Thyroid gland (tissue), 4 donors: ENCODE results near the gene KDM8. TPM values are rescaled to one million over a fixed set of nuclear protein-coding genes. Genes with fewer than 3 reads are reported as not detected.

Experiments
- DNase-seq, 2 donors: peaks; one replicate each; pipeline ENCODE4 v3.0.0-alpha.2; 2019
- H3K27ac ChIP-seq, 3 donors: fragments of 200-600 bp; sonication (generic); 1 replicate in 2 of 3; 2 replicates in 1 of 3; pipeline ENCODE4 v1.5.1; 2016 to 2019; ENCODE audit warnings: mild to moderate bottlenecking in 1 of 3, moderate library complexity in 1 of 3
- H3K27me3 ChIP-seq: fragments of 200-600 bp; sonication (generic); one replicate; pipeline ENCODE4 v1.5.1; 2019
- H3K36me3 ChIP-seq, 2 donors: fragments of 200-600 bp; sonication (generic); one replicate each; pipeline ENCODE4 v1.5.1; 2016 to 2019
- H3K4me1 ChIP-seq, 2 donors: fragments of 200-600 bp; sonication (generic); one replicate each; pipeline ENCODE4 v1.5.1; 2017 to 2019
- H3K4me3 ChIP-seq, 3 donors: fragments of 200-600 bp; sonication (generic); replicated peaks in 1 of 3; 1 replicate in 2 of 3; 2 replicates in 1 of 3; pipeline ENCODE4 v1.5.1; 2016; ENCODE audit warnings: mild to moderate bottlenecking in 1 of 3
- H3K9me3 ChIP-seq: fragments of 200-600 bp; sonication (generic); one replicate; pipeline ENCODE4 v1.5.1; 2017
- CTCF ChIP-seq, 6 experiments: fragments of 200-600 bp in 3 of 6; fragments of 450-650 bp in 3 of 6; sonication (generic) in 3 of 6; IDR thresholded peaks; one replicate each; pipeline ENCODE4 v1.5.1; 2016 to 2019; ENCODE audit warnings: antibody characterized with exemption in 6 of 6, mild to moderate bottlenecking in 2 of 6, inconsistent platforms in 1 of 6, moderate library complexity in 1 of 6
- POLR2A ChIP-seq, 2 donors: fragments of 450-650 bp; IDR thresholded peaks; one replicate each; pipeline ENCODE4 v1.6.1; 2017; ENCODE audit warnings: antibody characterized with exemption in 2 of 2, mild to moderate bottlenecking in 2 of 2, moderate library complexity in 1 of 2
- WGBS, 2 donors: methylation state at CpG; one replicate each; pipeline ENCODE4 v1.1.5; 2017; 5-methylcytosine and 5-hydroxymethylcytosine counted together
- intact Hi-C: fragments of 100-400 bp; cut with DNase I; formaldehyde crosslinking; loops from one replicate; pipeline ENCODE4 v1.15.1; 2023
- total RNA-seq, 4 donors: library from RNA; depleted of rRNA; stranded (reverse); fragments of >200 nt; gene quantifications; one replicate each; pipeline ENCODE4 v1.2.3, GENCODE V29; 2016

The KDM8 gene
- total RNA-seq, 4 donors from 2014 or later, result 5.6 to 14.9 (median 9.6) TPM

GRCh38 chr16:27190316-27190871 is 12.9 kb upstream of the KDM8 start:
- no peaks in the 10 kb centered on the region for H3K9me3 ChIP-seq
- no peak overlapping the region for H3K4me3 ChIP-seq
- no peaks in the 10 kb centered on the region for H3K4me1 ChIP-seq
- intact Hi-C loops, result no loop called here
- DNase-seq, result no peak
- no peak for TF ChIP-seq POLR2A (IDR thresholded peaks at IDR 0.05)
- TF ChIP-seq CTCF (IDR thresholded peaks at IDR 0.05), result no peak
- H3K27ac ChIP-seq, result no peak overlapping the region
- H3K27me3 ChIP-seq, result no peaks in the 10 kb centered on the region
- H3K36me3 ChIP-seq, result no peaks in the 10 kb centered on the region
- 92 to 94% methylated on average over 9 to 12 of the region's 12 CpGs for WGBS, 2 donors

- Histone ChIP-seq H3K4me1 (no peaks in the 10 kb centered on the region), H3K36me3 (no peaks in the 10 kb centered on the region), H3K4me3 (no peak overlapping the region), H3K9me3 (no peaks in the 10 kb centered on the region), H3K27me3 (no peaks in the 10 kb centered on the region), H3K27ac (no peak overlapping the region)
- intact Hi-C loops, result no loop called here
- DNase-seq, result no peak
- TF ChIP-seq POLR2A (IDR thresholded peaks at IDR 0.05) (no peak), CTCF (IDR thresholded peaks at IDR 0.05) (no peak)
- WGBS, 2 donors, result 51 to 58% methylated on average over 6 to 7 of the region's 7 CpGs
These were observed 11.9 kb upstream of the KDM8 start for GRCh38 chr16:27191352-27191924.

- Histone ChIP-seq H3K4me3 (no peak overlapping the region), H3K4me1 (no peaks in the 10 kb centered on the region), H3K27ac (no peak overlapping the region), H3K36me3 (no peaks in the 10 kb centered on the region), H3K9me3 (no peaks in the 10 kb centered on the region), H3K27me3 (no peaks in the 10 kb centered on the region)
- TF ChIP-seq POLR2A (IDR thresholded peaks at IDR 0.05) (no peak), CTCF (IDR thresholded peaks at IDR 0.05) (no peak)
- intact Hi-C loops, result no loop called here
- no peak for DNase-seq
- 87 to 88% methylated on average over 6 of the region's 6 CpGs for WGBS, 2 donors
These were observed 9.9 kb upstream of the KDM8 start for GRCh38 chr16:27193300-27193990.

- no peak for DNase-seq
- H3K4me3 ChIP-seq, result no peak overlapping the region
- intact Hi-C loops, result no loop called here
- H3K36me3 ChIP-seq, result no peaks in the 10 kb centered on the region
- no peaks in the 10 kb centered on the region for H3K27me3 ChIP-seq
- H3K27ac ChIP-seq, result no peak overlapping the region
- H3K9me3 ChIP-seq, result no peaks in the 10 kb centered on the region
- 91% methylated on average over 6 of the region's 6 CpGs for WGBS, 2 donors
- TF ChIP-seq CTCF (IDR thresholded peaks at IDR 0.05) (no peak), POLR2A (IDR thresholded peaks at IDR 0.05) (no peak)
- no peaks in the 10 kb centered on the region for H3K4me1 ChIP-seq
These were observed 8.1 kb upstream of the KDM8 start for GRCh38 chr16:27195076-27195741.
